ENCODE measurements around the gene CCDC185. TPM values are rescaled to one million over a fixed set of nuclear protein-coding genes. Genes with fewer than 3 reads are reported as not detected.

CCDC185 gene
- total and polyA plus RNA-seq, 10 donors, result not detected

GRCh38 chr1:223422911-223423310, 29.7 kb downstream of the CCDC185 start:
- 45 to 68% (median 57%) methylated on average over 1 of the region's 1 CpG for WGBS, 5 donors
- Histone ChIP-seq H3K4me3 (no peak overlapping the region), H3K9me3 (peaks cover 0 to 2% (median 0%) of the 10 kb centered on the region in 8 donors), H3K27ac (no peak overlapping the region), H3K27me3 (replicated peaks in 1 of 7) (peaks cover 0 to 14% (median 0%) of the 10 kb centered on the region in 7 donors), H3K36me3 (no peaks in the 10 kb centered on the region), H3K4me1 (no peaks in the 10 kb centered on the region)
- DNase-seq, result no peak
- intact Hi-C loops (cut with DNase I; ENCODE audit: low total_unique reads), result no loop called here
- TF ChIP-seq POLR2AphosphoS5 (IDR thresholded peaks at IDR 0.05) (no peak), CTCF (IDR thresholded peaks at IDR 0.05 in 8 of 11, conservative IDR thresholded peaks at IDR 0.05 in 3 of 11) (no peak), POLR2A (IDR thresholded peaks at IDR 0.05) (no peak)

GRCh38 chr1:223423641-223424233, 30.5 kb downstream of the CCDC185 start:
- Histone ChIP-seq H3K27ac (no peak overlapping the region), H3K4me1 (no peaks in the 10 kb centered on the region), H3K36me3 (no peaks in the 10 kb centered on the region), H3K9me3 (peaks cover 0 to 11% (median 2%) of the 10 kb centered on the region in 8 donors), H3K27me3 (replicated peaks in 1 of 7) (peaks cover 0 to 14% (median 0%) of the 10 kb centered on the region in 7 donors), H3K4me3 (no peak overlapping the region)
- no peak for DNase-seq
- 44 to 64% (median 48%) methylated on average over 4 of the region's 4 CpGs for WGBS, 5 donors
- intact Hi-C loops (cut with DNase I; ENCODE audit: low total_unique reads), result no loop called here
- TF ChIP-seq POLR2AphosphoS5 (IDR thresholded peaks at IDR 0.05) (no peak), POLR2A (IDR thresholded peaks at IDR 0.05) (no peak), CTCF (IDR thresholded peaks at IDR 0.05 in 8 of 11, conservative IDR thresholded peaks at IDR 0.05 in 3 of 11) (no peak)

GRCh38 chr1:223425550-223425949, 32.3 kb downstream of the CCDC185 start:
- Histone ChIP-seq H3K27me3 (replicated peaks in 1 of 7) (peaks cover 0 to 14% (median 0%) of the 10 kb centered on the region in 7 donors), H3K4me1 (no peaks in the 10 kb centered on the region), H3K36me3 (no peaks in the 10 kb centered on the region), H3K27ac (no peak overlapping the region), H3K9me3 (peaks cover 0 to 12% (median 2%) of the 10 kb centered on the region in 8 donors), H3K4me3 (no peak overlapping the region)
- DNase-seq, result no peak
- intact Hi-C loops (cut with DNase I; ENCODE audit: low total_unique reads), result no loop called here
- no peak for TF ChIP-seq POLR2A (IDR thresholded peaks at IDR 0.05)
- no peak for TF ChIP-seq CTCF (IDR thresholded peaks at IDR 0.05 in 8 of 11, conservative IDR thresholded peaks at IDR 0.05 in 3 of 11)
- no peak for TF ChIP-seq POLR2AphosphoS5 (IDR thresholded peaks at IDR 0.05)
- WGBS, 5 donors, result 86 to 90% (median 88%) methylated on average over 5 of the region's 5 CpGs

- Histone ChIP-seq H3K4me3 (no peak overlapping the region), H3K27me3 (replicated peaks in 1 of 7) (peaks cover 0 to 14% (median 0%) of the 10 kb centered on the region in 7 donors), H3K4me1 (no peaks in the 10 kb centered on the region), H3K9me3 (peaks cover 0 to 12% (median 2%) of the 10 kb centered on the region in 8 donors), H3K27ac (no peak overlapping the region), H3K36me3 (no peaks in the 10 kb centered on the region)
- TF ChIP-seq POLR2A (IDR thresholded peaks at IDR 0.05) (no peak), CTCF (IDR thresholded peaks at IDR 0.05 in 8 of 11, conservative IDR thresholded peaks at IDR 0.05 in 3 of 11) (no peak), POLR2AphosphoS5 (IDR thresholded peaks at IDR 0.05) (no peak)
- WGBS, 5 donors, result 91 to 98% (median 94%) methylated on average over 1 of the region's 1 CpG
- intact Hi-C loops (cut with DNase I; ENCODE audit: low total_unique reads), result no loop called here
- DNase-seq, result no peak
Observed at GRCh38 chr1:223426936-223427335, 33.7 kb downstream of the CCDC185 start.
